ENCODE data around the gene ALDH1B1. TPM values are rescaled to one million over a fixed set of nuclear protein-coding genes. Genes with fewer than 3 reads are reported as not detected.

Gene ALDH1B1
- polyA plus RNA-seq, 1 of the 3 experiments (the other 2 are of a cell fraction): 16.5 TPM

DNA sequence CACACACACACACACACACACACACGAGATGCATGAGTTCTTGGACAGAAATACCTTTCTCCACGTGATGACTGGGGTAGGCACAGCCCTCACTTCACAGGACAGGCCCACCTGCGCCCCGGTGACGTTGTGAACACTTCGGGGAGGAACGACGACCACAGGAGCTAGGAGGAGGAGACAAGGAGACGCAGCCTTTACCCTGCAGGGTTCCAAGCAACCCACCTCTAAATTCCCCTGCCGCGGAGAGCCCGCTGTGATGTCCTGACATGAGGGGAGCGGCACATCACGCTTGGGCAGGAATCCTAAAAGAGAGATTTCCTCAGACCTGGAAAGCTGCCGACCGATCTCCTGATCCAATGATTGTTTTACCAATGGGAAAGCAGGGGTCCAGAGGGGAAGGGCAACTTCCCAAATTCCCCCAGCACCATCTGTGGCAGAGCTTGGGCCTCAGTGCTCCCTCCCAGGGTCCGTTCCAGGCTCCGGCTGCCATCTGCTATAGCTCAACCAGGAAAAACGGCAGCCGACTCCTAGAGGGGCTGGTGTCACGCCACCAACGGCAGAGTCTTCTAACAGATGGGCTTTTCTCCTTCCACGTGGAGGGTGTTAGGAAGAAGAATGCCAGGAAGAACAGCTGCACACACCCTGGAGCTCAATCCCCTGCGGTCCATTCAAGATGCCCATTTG, 21.7 kb downstream of the ALDH1B1 start:
- ChIA-PET POLR2A (interaction anchor here (1.5 kb wide), 1 partner anchor 9 kb away, joined by 5 read pairs; no protein-coding TSS in a partner anchor), CTCF (interaction anchor here (1.1 to 10.2 kb wide), 3 partner anchors 14 to 501 kb away, joined by 5 to 93 read pairs (median 27); no protein-coding TSS in a partner anchor)
- peaks cover 22% of the 10 kb centered on the region for H3K27me3 ChIP-seq (ENCODE audit: insufficient read depth)

More for the DNA sequence above, 21.7 kb downstream of the ALDH1B1 start:
- no peaks in the 10 kb centered on the region for H3K9me2 ChIP-seq
- no peak overlapping the region for H3K4me2 ChIP-seq
- no peak overlapping the region for H3K4me3 ChIP-seq (ENCODE audit: low read depth in 2 of 2, low read length in 1 of 2)
- no peaks in the 10 kb centered on the region for H3K79me2 ChIP-seq (ENCODE audit: insufficient read depth)
- TF ChIP-seq RFX5 (IDR thresholded peaks at IDR 0.05; ENCODE audit: low read length) (no peak), NRF1 (IDR thresholded peaks at IDR 0.05; ENCODE audit: low read depth, low read length) (no peak), RCOR1 (IDR thresholded peaks at IDR 0.05; ENCODE audit: low read length) (no peak), POLR2AphosphoS5 (IDR thresholded peaks at IDR 0.05; ENCODE audit: low read depth, low read length) (no peak), EZH2phosphoT487 (IDR thresholded peaks at IDR 0.05; ENCODE audit: borderline replicate concordance, low read depth) (no peak), CHD2 (IDR thresholded peaks at IDR 0.05; ENCODE audit: low read length, partially characterized antibody) (no peak), JUND (IDR thresholded peaks at IDR 0.05) (no peak), RAD21 (IDR thresholded peaks at IDR 0.05; ENCODE audit: low read length) (no peak), TCF12 (IDR thresholded peaks at IDR 0.05) (no peak), YY1 (IDR thresholded peaks at IDR 0.05; ENCODE audit: low read depth) (no peak), RXRA (IDR thresholded peaks at IDR 0.05; ENCODE audit: borderline replicate concordance, low read depth) (no peak), CTCF (IDR thresholded peaks at IDR 0.05) (no peak)
- TF ChIP-seq, protein P1, sequence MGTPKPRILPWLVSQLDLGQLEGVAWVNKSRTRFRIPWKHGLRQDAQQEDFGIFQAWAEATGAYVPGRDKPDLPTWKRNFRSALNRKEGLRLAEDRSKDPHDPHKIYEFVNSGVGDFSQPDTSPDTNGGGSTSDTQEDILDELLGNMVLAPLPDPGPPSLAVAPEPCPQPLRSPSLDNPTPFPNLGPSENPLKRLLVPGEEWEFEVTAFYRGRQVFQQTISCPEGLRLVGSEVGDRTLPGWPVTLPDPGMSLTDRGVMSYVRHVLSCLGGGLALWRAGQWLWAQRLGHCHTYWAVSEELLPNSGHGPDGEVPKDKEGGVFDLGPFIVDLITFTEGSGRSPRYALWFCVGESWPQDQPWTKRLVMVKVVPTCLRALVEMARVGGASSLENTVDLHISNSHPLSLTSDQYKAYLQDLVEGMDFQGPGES (IDR thresholded peaks at IDR 0.05; ENCODE audit: low read depth, low read length): no peak
- TF ChIP-seq, protein P2, sequence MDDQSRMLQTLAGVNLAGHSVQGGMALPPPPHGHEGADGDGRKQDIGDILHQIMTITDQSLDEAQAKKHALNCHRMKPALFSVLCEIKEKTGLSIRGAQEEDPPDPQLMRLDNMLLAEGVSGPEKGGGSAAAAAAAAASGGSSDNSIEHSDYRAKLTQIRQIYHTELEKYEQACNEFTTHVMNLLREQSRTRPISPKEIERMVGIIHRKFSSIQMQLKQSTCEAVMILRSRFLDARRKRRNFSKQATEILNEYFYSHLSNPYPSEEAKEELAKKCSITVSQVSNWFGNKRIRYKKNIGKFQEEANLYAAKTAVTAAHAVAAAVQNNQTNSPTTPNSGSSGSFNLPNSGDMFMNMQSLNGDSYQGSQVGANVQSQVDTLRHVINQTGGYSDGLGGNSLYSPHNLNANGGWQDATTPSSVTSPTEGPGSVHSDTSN (IDR thresholded peaks at IDR 0.05): no peak
- H3K4me1 ChIP-seq (ENCODE audit: control insufficient read depth in 1 of 2, insufficient read depth in 2 of 2, low read depth in 1 of 2, low read length in 1 of 2): peaks cover 0 to 32% of the 10 kb centered on the region in 2 experiments; a peak in 1 of 4 replicates
- H3K9ac ChIP-seq: no peak overlapping the region
- H3K9me3 ChIP-seq: no peaks in the 10 kb centered on the region
- no peaks in the 10 kb centered on the region for H4K20me1 ChIP-seq (ENCODE audit: insufficient read depth)
- WGBS (ENCODE audit: low lambda C conversion rate): 68% methylated on average over 18 of the region's 24 CpGs
- no peak overlapping the region for H3K27ac ChIP-seq (ENCODE audit: low read depth in 2 of 2, low read length in 1 of 2)
- H3F3A ChIP-seq (replicated peaks; ENCODE audit: insufficient read depth): no peaks in the 10 kb centered on the region
- peaks cover 0 to 3% of the 10 kb centered on the region in 2 experiments for H3K36me3 ChIP-seq (replicated peaks in 1 of 2; ENCODE audit: control insufficient read depth in 1 of 2, insufficient read depth in 2 of 2, low read length in 1 of 2)
- no peak overlapping the region for H2AFZ ChIP-seq (ENCODE audit: low read depth)
- no peak for DNase-seq
